Measurements from ENCODE around the gene CD59.

- TF ChIP-seq REST (IDR thresholded peaks at IDR 0.05; ENCODE audit: insufficient read depth in 1 of 2, low read depth in 2 of 2, low read length in 1 of 2) (no peak), CTCF (IDR thresholded peaks at IDR 0.05) (no peak), POLR2AphosphoS5 (IDR thresholded peaks at IDR 0.05; ENCODE audit: low read depth, low read length) (no peak), TCF7L2 (IDR thresholded peaks at IDR 0.05; ENCODE audit: low read depth, low read length) (no peak), SIN3A (IDR thresholded peaks at IDR 0.05; ENCODE audit: borderline replicate concordance, insufficient read depth, low read depth, low read length) (no peak)
Measured at GRCh38 chr11:33767624-33768023, 31.4 kb upstream of the CD59 start.
